ENCODE data around the gene CNPPD1.

Gene CNPPD1

GRCh38 chr2:219160186-219161017 lies 16.3 kb downstream of the CNPPD1 start, which contains the start of gene NHEJ1:
Gene NHEJ1, minus strand, starts transcription at chr2:219160815. Its CDS starts 2,453 bp downstream, at chr2:219158362.
- ChIA-PET CTCF (interaction anchor here (0.6 to 2.2 kb wide), 18 partner anchors 8 to 1534 kb away, joined by 3 to 7 read pairs (median 3); partner anchors contain the start of gene CNPPD1), POLR2A (ENCODE audit: low non-redundant PET) (no interaction called here)
- DNase-seq (ENCODE audit: low spot score) = peak; percentile 95
- peak; percentile 96 for TF ChIP-seq CTCF (conservative IDR thresholded peaks at IDR 0.05; ENCODE audit: low read depth)
- H3K27ac ChIP-seq = peak within 1 kb of the TSS; percentile 95

GRCh38 chr2:219159771-219160185 lies 16.9 kb downstream of the CNPPD1 start:
- CTCF ChIA-PET = interaction anchor here (0.6 to 2.2 kb wide), 24 partner anchors 11 to 775 kb away, joined by 3 to 8 read pairs (median 4); partner anchors contain the start of genes ABCB6, CNPPD1 and TUBA4A
- no peak for DNase-seq (ENCODE audit: low spot score)
- POLR2A ChIA-PET (ENCODE audit: low non-redundant PET) = no interaction called here
- H3K27ac ChIP-seq = peak overlapping the region; percentile 95
- TF ChIP-seq CTCF (conservative IDR thresholded peaks at IDR 0.05; ENCODE audit: low read depth) = no peak

- DNase-seq (ENCODE audit: low spot score) = no peak
- CTCF ChIA-PET = interaction anchor here (0.5 to 2.2 kb wide), 7 partner anchors 12 to 137 kb away, joined by 3 to 7 read pairs (median 6); partner anchors contain the start of gene CNPPD1
These were observed 18.1 kb downstream of the CNPPD1 start for GRCh38 chr2:219158586-219158985.

GRCh38 chr2:219158025-219158424 lies 18.7 kb downstream of the CNPPD1 start:
- no peak for DNase-seq (ENCODE audit: low spot score)
- no peak overlapping the region for H3K27ac ChIP-seq
- ChIA-PET POLR2A (ENCODE audit: low non-redundant PET) (no interaction called here), CTCF (interaction anchor here (0.5 to 5.4 kb wide), 5 partner anchors 99 to 163 kb away, joined by 3 to 32 read pairs (median 5); partner anchors contain the start of gene IHH)
- no peak for TF ChIP-seq CTCF (conservative IDR thresholded peaks at IDR 0.05; ENCODE audit: low read depth)

More at GRCh38 chr2:219158586-219158985, 18.1 kb downstream of the CNPPD1 start:
- H3K27ac ChIP-seq = no peak overlapping the region
- no peak for TF ChIP-seq CTCF (conservative IDR thresholded peaks at IDR 0.05; ENCODE audit: low read depth)
- POLR2A ChIA-PET (ENCODE audit: low non-redundant PET) = no interaction called here

- CTCF ChIA-PET = interaction anchor here (0.7 to 5.4 kb wide), 6 partner anchors 24 to 162 kb away, joined by 3 to 32 read pairs (median 6); partner anchors contain the start of gene IHH
- POLR2A ChIA-PET (ENCODE audit: low non-redundant PET) = no interaction called here
- no peak overlapping the region for H3K27ac ChIP-seq
- DNase-seq (ENCODE audit: low spot score) = no peak
- no peak for TF ChIP-seq CTCF (conservative IDR thresholded peaks at IDR 0.05; ENCODE audit: low read depth)
These were observed 19.3 kb downstream of the CNPPD1 start for GRCh38 chr2:219157396-219157795.

GRCh38 chr2:219155054-219155644 lies 21.6 kb downstream of the CNPPD1 start:
- no peak overlapping the region for H3K27ac ChIP-seq
- peak; percentile 33; the same call in 1 of the 2 replicates for TF ChIP-seq CTCF (conservative IDR thresholded peaks at IDR 0.05; ENCODE audit: low read depth)
- ChIA-PET CTCF (interaction anchor here (0.5 to 5.4 kb wide), 15 partner anchors 33 to 260 kb away, joined by 3 to 32 read pairs (median 3); partner anchors contain the start of gene IHH), POLR2A (ENCODE audit: low non-redundant PET) (no interaction called here)
- DNase-seq (ENCODE audit: low spot score) = peak; percentile 62

All from RWPE1 (cell line).